ENCODE data around the gene CHD5. TPM values are rescaled to one million over a fixed set of nuclear protein-coding genes. Genes with fewer than 3 reads are reported as not detected.

The CHD5 gene
- total RNA-seq, 1 donor from 2014 or later: 4.9 TPM

DNA sequence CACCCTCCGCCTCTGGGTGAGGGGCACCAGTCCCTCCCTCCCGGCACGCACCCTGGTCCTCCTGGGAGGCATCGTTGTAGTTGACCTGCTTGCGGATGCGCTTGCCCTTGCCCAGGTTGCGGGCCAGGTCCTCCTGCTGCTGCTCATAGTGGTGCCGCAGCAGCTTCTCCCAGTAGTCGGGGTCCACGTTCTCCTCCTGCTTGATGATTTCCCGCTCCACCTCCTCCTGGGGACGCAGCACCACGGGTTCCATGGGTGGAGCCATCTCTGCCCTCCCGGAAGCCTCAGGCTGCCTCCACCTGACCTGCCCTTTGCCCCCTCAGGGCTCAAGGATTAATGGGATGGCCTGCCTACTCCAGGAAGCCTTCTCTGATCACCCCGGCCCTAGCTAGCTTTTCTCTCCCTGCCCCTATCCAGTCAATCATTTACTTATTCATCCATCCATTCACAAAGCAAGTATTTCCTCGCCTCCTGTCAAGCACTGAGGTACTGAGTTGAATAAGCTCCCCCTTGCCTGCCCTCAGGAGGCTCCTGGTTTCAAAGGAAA lies 53.5 kb downstream of the CHD5 start:
- no peak for DNase-seq (ENCODE audit: low spot score in 2 of 2, unreplicated experiment in 2 of 2)
- no peaks in the 10 kb centered on the region for H3K36me3 Mint-ChIP-seq
- TF ChIP-seq CTCF (IDR thresholded peaks at IDR 0.05; ENCODE audit: unreplicated experiment): no peak
- peaks cover 31% of the 10 kb centered on the region for H3K27me3 Mint-ChIP-seq (ENCODE audit: low read depth)
- no peaks in the 10 kb centered on the region for H3K9me3 Mint-ChIP-seq
- no peak overlapping the region for H3K27ac Mint-ChIP-seq
- no peak overlapping the region for H3K4me3 Mint-ChIP-seq
- H3K4me1 Mint-ChIP-seq: no peaks in the 10 kb centered on the region

- Mint-ChIP-seq H3K4me1 (no peaks in the 10 kb centered on the region), H3K36me3 (no peaks in the 10 kb centered on the region)
These were observed 54.1 kb downstream of the CHD5 start for GRCh38 chr1:6126028-6126427.

GRCh38 chr1:6125366-6125765 lies 54.8 kb downstream of the CHD5 start:
- no peak for DNase-seq (ENCODE audit: low spot score in 2 of 2, unreplicated experiment in 2 of 2)
- H3K4me1 Mint-ChIP-seq: no peaks in the 10 kb centered on the region
- H3K27ac Mint-ChIP-seq: no peak overlapping the region
- no peaks in the 10 kb centered on the region for H3K36me3 Mint-ChIP-seq
- no peak overlapping the region for H3K4me3 Mint-ChIP-seq
- peaks cover 31% of the 10 kb centered on the region for H3K27me3 Mint-ChIP-seq (ENCODE audit: low read depth)
- H3K9me3 Mint-ChIP-seq: no peaks in the 10 kb centered on the region
- no peak for TF ChIP-seq CTCF (IDR thresholded peaks at IDR 0.05; ENCODE audit: unreplicated experiment)

More at GRCh38 chr1:6126028-6126427, 54.1 kb downstream of the CHD5 start:
- Mint-ChIP-seq H3K9me3 (no peaks in the 10 kb centered on the region), H3K27ac (no peak overlapping the region), H3K4me3 (no peak overlapping the region), H3K27me3 (ENCODE audit: low read depth) (peaks cover 31% of the 10 kb centered on the region)
- no peak for TF ChIP-seq CTCF (IDR thresholded peaks at IDR 0.05; ENCODE audit: unreplicated experiment)
- DNase-seq (ENCODE audit: low spot score in 2 of 2, unreplicated experiment in 2 of 2): no peak

DNA sequence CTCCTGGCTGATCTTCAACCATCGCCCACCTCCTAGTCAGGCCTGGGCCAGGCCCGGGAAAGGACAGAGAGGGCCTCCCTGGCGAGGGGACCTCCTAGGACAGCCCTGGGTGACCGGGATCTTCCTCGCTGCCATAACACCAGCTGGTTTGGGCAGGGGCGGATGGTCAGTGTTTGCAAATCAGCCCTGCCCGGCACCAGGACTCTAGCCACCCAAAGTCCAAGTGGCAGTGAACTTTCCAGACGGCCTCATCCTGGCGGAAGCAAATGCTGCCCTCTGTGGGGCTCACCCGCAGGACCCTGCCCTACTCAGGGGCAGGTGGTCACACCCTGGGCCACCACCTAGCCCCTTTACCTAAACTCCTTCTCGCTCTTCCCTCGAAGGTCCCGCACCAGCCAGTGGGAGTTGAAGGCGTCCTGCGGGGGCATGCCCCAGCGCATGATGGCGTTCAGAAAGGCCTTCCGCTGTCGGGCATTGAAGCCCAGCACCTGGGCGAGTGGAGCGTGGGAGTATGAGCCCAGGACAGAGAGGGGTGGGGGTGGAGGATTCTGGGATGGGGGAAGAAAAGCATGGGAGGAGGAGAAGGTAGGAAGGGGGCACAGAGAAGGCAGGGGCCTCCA lies 55.3 kb downstream of the CHD5 start:
- DNase-seq (ENCODE audit: low spot score in 2 of 2, unreplicated experiment in 2 of 2): no peak
- Mint-ChIP-seq H3K36me3 (no peaks in the 10 kb centered on the region), H3K4me1 (no peaks in the 10 kb centered on the region), H3K9me3 (no peaks in the 10 kb centered on the region), H3K4me3 (no peak overlapping the region), H3K27me3 (ENCODE audit: low read depth) (peaks cover 31% of the 10 kb centered on the region), H3K27ac (no peak overlapping the region)
- TF ChIP-seq CTCF (IDR thresholded peaks at IDR 0.05; ENCODE audit: unreplicated experiment): no peak

DNA sequence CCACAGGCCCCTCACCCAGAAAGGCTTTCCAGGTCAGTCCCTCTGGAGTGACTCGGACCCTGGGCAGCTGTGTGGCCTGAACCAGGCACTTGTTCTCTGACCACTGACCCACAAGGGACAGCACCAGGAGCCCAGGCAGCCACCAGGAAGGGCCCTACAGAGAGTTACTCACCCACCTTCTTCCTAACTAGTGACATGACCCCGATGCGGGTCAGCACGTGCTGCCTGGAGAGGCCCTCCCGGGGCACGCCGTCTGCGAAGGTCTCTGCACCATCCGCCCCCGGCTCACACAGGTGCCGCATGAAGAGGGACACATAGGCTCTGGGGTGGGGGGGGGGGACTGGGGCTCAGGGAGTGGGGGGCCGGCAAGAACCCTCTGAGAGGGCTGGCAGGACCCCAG lies 55.8 kb downstream of the CHD5 start:
- no peak for TF ChIP-seq CTCF (IDR thresholded peaks at IDR 0.05; ENCODE audit: unreplicated experiment)
- no peaks in the 10 kb centered on the region for H3K9me3 Mint-ChIP-seq
- H3K4me3 Mint-ChIP-seq: no peak overlapping the region

More for the DNA sequence above, 55.8 kb downstream of the CHD5 start:
- H3K36me3 Mint-ChIP-seq: no peaks in the 10 kb centered on the region
- peaks cover 28% of the 10 kb centered on the region for H3K27me3 Mint-ChIP-seq (ENCODE audit: low read depth)
- DNase-seq (ENCODE audit: low spot score in 2 of 2, unreplicated experiment in 2 of 2): no peak
- H3K27ac Mint-ChIP-seq: no peak overlapping the region
- H3K4me1 Mint-ChIP-seq: no peaks in the 10 kb centered on the region

Measured in mesothelial cell of epicardium (in vitro differentiated cells).